CD4-positive, alpha-beta T cell treated with Interleukin-15 for 1 hour (primary cell): ENCODE results near the gene SMIM21.

Experiments
- DNase-seq: peaks from one replicate; pipeline ENCODE4 v3.0.0-alpha.2; 2020

SMIM21 gene

DNA sequence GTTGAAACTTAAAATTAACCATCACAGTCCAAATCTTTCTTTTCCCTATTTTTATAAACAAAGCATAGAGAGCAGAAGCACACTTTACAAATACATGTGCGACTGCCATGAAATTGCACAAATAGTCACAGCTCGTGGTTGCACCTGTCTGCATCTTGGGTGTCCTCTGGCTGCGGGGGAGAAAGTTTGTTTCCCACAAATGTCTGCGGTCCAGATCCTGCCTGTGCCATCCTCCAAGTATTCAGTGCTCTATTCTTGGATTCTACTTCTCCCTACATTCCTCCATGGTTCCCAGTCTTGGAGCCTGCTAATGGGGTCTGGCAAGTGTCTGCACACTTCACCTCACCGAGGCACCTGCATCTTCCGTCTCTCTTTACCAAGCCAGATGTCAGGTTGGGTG lies 52.2 kb downstream of the SMIM21 start:
- DNase-seq, result no peak

DNA sequence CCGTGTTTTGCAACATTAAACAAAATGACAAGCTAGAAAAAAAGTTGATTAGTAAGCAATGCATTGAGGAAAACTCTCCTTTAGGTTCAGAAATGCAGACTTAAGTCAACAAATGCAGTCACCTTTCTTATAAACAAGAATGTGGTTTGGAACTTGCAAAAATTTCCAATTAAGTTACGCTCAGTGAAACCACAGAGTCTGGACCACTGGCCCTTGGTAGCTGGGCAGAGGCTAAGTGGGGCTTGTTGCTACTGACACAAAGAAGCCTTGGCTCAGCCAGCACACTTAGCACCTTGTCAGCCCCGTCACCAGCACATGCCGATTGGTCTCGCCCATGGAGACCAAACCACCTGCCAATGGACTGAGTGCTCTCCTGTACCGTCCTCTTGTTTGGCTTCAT lies 53.0 kb downstream of the SMIM21 start:
- no peak for DNase-seq

DNA sequence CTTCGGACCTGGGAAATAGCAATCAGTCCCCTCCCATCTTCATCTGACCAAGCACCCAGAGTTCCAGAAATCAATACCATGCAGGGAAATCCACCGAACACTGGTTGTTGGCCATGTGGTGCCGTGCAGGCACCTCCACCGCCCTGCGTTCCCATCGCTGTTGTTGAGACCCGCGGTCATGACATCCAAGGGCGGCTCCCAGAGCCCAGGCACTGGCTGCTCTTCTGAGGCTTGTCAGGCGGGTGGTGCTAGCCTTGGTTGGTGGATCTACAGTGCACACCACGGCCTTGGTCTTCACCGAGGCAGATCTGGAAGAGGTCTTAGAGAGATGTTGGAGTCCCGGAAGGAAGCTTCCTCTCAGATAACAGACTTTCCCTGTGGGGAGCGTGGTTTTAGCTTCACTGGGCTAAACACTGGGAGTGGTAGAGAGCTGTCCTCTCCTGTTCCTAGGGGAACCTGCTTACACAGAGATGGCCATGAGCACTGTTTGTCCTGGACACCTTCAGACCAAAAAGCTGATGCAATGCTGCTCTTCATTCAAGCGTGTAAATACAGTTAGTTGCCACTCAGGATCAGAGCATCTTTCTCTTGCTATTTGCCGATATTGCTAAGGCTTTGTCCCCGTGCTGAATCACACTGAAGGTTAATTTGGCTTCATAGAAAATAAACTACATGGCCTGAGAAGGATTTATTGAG lies 58.3 kb downstream of the SMIM21 start:
- no peak for DNase-seq

DNA sequence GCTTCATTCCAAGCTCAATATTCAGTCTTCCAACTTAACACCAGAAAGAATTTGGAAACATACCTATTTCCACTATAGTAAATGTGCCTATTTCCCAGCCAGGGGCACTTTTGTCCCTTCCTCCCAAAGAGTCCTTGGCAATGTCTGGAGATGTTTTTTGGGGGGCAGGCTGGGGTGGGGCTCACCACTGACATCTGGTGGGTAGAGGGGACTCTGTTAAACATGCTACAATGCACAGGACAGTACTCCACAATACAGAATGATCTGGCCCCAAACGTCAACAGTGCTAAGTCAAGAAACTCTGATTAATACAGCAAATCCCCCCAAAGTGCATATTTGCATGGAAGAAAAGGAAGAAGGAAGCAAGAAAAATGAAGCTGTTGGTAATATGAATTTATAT lies 61.7 kb downstream of the SMIM21 start:
- no peak for DNase-seq

DNA sequence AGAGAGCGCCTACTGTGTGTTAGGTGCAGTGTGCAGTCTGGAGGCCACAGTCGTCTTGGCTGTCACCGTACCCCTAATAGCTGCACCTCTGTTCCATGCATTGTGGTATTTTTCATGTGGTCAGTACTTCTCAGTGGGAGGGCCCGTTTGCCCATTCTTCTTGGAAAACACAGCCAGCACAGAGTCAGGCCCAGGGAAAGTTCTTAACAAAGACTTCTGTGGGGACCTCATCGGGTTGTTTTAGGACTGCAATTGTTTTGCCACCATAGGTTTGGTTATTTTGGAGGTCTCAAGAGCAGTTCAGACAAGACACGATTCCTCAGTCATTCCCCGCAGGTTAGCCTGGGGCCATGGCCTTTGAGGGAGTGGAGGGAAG lies 62.3 kb downstream of the SMIM21 start:
- no peak for DNase-seq

DNA sequence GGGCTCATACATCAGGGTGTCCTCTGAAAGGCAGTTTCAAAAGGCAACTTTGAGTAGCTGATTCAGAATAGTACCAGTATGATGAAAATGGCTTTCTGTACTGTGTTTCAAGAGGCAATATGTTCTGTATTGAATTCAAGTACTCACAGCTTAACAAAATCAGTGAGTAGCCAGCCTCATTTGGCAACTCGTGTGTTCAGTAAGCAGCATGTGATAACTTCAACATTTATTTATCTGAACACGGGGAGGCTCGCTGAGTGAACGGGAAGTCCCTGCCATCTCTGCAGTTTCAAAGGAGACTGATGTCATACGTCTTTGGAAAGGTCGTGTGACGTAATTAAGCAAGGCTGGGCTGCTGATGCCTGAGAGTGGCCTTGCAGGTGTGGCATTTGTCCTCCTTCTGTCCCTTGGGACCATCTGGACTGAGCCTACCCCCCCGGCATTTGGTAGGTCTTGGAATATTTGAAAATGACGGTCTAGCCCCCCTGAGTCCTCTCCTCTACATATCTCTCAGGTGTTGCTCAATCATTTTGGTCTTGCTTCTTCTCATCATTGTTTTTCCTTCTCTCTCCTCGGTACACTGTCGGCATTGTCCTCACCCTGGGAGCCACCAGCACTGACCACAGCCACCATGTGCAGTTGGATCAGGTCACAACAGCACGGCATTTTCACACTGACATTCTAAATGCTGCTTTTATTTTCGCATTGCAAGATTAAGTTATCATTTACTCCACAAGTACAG lies 62.8 kb downstream of the SMIM21 start:
- no peak for DNase-seq

DNA sequence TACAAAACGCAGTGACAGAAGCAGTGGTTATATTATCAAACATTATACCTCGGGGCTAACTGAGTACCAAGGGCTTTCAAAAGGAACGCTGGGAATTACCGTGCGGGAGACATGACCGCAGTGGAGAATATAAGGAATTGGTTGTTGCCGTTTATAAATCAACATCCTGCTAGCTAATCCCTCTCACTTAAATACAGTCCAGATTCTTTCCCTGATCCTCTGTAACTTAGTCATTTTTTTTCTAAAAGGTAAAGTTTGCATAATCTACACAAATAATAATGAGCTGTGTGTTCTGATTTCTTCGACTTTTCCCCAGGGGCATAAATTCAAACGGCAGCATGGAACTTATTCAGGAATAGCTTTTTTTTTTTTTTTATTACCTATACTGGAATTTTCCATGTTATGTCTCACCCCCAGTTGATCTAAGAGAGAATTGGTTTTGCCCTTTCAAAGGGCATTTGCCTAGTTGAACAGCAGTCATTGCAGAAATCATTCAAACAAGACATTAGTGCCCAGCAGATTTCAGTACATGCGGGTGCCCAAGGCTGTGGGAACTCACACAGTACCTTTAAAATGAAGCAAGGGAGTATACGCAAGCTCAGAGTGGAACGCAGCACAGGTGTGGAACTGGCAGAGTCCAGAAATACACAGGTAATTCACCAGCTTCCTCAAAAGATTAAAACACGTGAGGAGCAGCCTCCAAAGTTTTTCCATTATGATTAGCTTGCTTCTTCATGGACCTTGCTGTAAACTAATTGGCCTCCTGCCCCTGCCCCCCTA lies 63.9 kb downstream of the SMIM21 start:
- DNase-seq, result no peak

DNA sequence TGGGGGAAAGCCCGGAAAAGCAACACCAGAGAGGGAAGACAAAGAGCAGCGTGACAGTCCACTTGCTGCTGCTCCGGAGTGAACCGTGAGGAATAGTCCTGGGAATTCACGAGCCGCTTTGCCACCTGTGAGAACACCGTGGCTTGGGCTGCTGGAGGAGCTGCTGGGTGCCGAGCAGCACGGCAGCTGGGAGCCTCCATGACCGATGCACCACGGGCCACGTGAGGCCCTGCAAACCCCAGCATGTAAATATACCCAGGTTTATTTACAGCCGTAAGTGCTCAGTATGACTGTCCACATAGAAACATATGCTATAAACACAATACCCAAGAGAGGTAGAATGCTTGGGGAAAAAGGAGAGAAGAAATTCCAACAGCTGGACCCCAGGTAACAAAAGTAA lies 65.1 kb downstream of the SMIM21 start:
- no peak for DNase-seq

DNA sequence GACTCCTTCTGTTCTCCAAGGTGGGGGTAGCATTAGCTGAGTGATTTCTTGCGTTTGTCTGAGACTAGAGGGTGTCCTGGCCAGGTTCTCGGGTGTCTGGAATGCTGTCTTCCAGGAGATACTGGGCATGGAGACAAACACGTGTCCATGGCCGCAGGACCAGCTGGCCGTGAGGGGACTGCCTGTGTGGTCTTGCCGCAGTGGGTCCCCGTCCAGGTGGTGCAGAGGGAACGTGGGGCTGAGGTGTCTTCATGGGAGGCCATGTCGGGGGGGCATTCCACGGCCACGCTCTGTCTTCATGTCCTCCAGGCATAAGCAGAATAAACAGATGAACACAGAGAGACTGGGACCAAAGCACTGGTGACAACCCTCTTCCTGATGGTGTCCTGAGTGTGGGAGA lies 66.6 kb downstream of the SMIM21 start:
- DNase-seq, result no peak

DNA sequence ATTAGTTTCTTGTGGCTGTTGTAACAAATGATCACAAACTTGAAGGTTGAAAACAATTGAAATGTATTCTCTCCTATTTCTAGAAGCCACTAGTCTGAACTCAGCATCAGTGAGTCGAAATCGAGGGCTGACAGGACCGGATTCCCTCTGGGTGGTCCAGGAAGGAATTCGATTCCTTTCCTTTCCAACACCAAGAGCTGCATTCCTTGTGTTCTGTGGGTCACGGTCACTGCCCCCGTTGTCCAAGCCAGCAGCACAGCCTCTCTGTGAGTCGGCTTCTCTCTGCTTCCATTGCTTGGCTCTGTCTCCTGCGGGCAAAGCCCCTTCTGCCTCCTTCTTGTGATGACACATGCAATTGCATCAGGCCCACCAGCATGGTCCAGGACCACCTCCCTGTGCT lies 67.3 kb downstream of the SMIM21 start:
- DNase-seq, result no peak
